ENCODE measurements around the gene NES.

The NES gene

GRCh38 chr1:156703336-156703735, 26.1 kb upstream of the NES start:
- DNase-seq: no peak

GRCh38 chr1:156700736-156701531, 23.7 kb upstream of the NES start:
- DNase-seq: no peak

GRCh38 chr1:156698995-156699394, 21.8 kb upstream of the NES start:
- DNase-seq: no peak

- DNase-seq: no peak
These were observed 20.3 kb upstream of the NES start for GRCh38 chr1:156697481-156697880.

- no peak for DNase-seq
These were observed 19.5 kb upstream of the NES start for GRCh38 chr1:156696755-156697154.

GRCh38 chr1:156694690-156694962, 17.4 kb upstream of the NES start:
- no peak for DNase-seq

GRCh38 chr1:156693848-156694689, 16.9 kb upstream of the NES start:
- DNase-seq: no peak

GRCh38 chr1:156692925-156693847, 16.0 kb upstream of the NES start:
- DNase-seq: peak in 1 of 5 experiments; percentile 40

GRCh38 chr1:156692441-156692924, 15.3 kb upstream of the NES start:
- no peak for DNase-seq

GRCh38 chr1:156691665-156692440, 14.6 kb upstream of the NES start:
- no peak for DNase-seq

- DNase-seq: no peak
These were observed 14.0 kb upstream of the NES start for GRCh38 chr1:156691191-156691590.

- DNase-seq: no peak
These were observed 13.4 kb upstream of the NES start for GRCh38 chr1:156690675-156691036.

GRCh38 chr1:156689953-156690674, 12.9 kb upstream of the NES start:
- no peak for DNase-seq

- DNase-seq: peak; percentile 52 to 80 (median 66)
These were observed 12.1 kb upstream of the NES start for GRCh38 chr1:156689035-156689952.

GRCh38 chr1:156684227-156684782, 7.1 kb upstream of the NES start:
- DNase-seq: peak in 1 of 5 experiments; percentile 86

- DNase-seq: no peak
These were observed 5.1 kb upstream of the NES start for GRCh38 chr1:156682166-156682890.

- no peak for DNase-seq
These were observed 4.2 kb upstream of the NES start for GRCh38 chr1:156681196-156681960.

- no peak for DNase-seq
These were observed 2.8 kb upstream of the NES start for GRCh38 chr1:156680056-156680455.
